22Rv1 (cell line): Measurements from ENCODE around the gene AKAP9.
"Not testable (repeated sequence)": the region's sequence is repeated elsewhere in the genome, so short reads cannot be mapped to it uniquely, and the experiment has no call there.

ENCODE experiments used
- H3K27ac ChIP-seq: fragments of 450-650 bp; 2 replicates; pipeline ENCODE4 v1.5.1; 2017
- CTCF ChIP-seq: fragments of 450-650 bp; IDR thresholded peaks from 2 replicates; pipeline ENCODE4 v1.5.1; 2017; ENCODE audit warnings: mild to moderate bottlenecking
- ZFX ChIP-seq: fragments of 450-650 bp; IDR thresholded peaks from 2 replicates; pipeline ENCODE4 v1.6.1; 2017; ENCODE audit warnings: antibody characterized with exemption, borderline replicate concordance

AKAP9 gene

GRCh38 chr7:91940572-91941341 is at the start of gene AKAP9:
TSS of gene AKAP9 (plus strand) at chr7:91940862. CDS start at chr7:91941100, 238 bp downstream.
- TF ChIP-seq ZFX = no peak
- peak; percentile 16; the same call in 1 of the 2 replicates for TF ChIP-seq CTCF
- peak within 1 kb of the TSS; percentile 87 for H3K27ac ChIP-seq

GRCh38 chr7:91892099-91892705 is 48.5 kb upstream of the AKAP9 start:
- no peak overlapping the region for H3K27ac ChIP-seq
- TF ChIP-seq ZFX (no peak), CTCF (no peak)

- TF ChIP-seq CTCF (no peak), ZFX (no peak)
- no peak overlapping the region for H3K27ac ChIP-seq
These were observed 47.8 kb upstream of the AKAP9 start for GRCh38 chr7:91892821-91893340.

GRCh38 chr7:91893699-91894098 is 47.0 kb upstream of the AKAP9 start:
- H3K27ac ChIP-seq = not testable (repeated sequence)

GRCh38 chr7:91894781-91895480 is 45.7 kb upstream of the AKAP9 start:
- TF ChIP-seq CTCF (no peak), ZFX (no peak)

GRCh38 chr7:91898240-91898992 is 42.2 kb upstream of the AKAP9 start:
- TF ChIP-seq ZFX (no peak), CTCF (no peak)
- peak overlapping the region; percentile 45 for H3K27ac ChIP-seq

More at GRCh38 chr7:91894781-91895480, 45.7 kb upstream of the AKAP9 start:
- H3K27ac ChIP-seq = no peak overlapping the region

- TF ChIP-seq CTCF = no peak
- no peak for TF ChIP-seq ZFX
- H3K27ac ChIP-seq = no peak overlapping the region
These were observed 41.1 kb upstream of the AKAP9 start for GRCh38 chr7:91899563-91899962.
